OCI-LY1 (cell line): ENCODE data around the gene MRPL39.

ENCODE experiments used
- H2AFZ ChIP-seq: fragments of 200-600 bp; sonication (generic), shearing (Covaris generic); 2 replicates; pipeline ENCODE4 v1.6.0; 2014; ENCODE audit warnings: antibody characterized with exemption, mild to moderate bottlenecking, low read length
- H3F3A ChIP-seq: fragments of 200-600 bp; sonication (generic), shearing (Covaris generic); 2 replicates; pipeline ENCODE4 v1.6.0; 2014; ENCODE audit warnings: mild to moderate bottlenecking, antibody characterized with exemption, low read length, moderate library complexity; ENCODE audit not compliant: insufficient read depth
- H3K27ac ChIP-seq: fragments of 200-600 bp; sonication (generic); 2 replicates; pipeline ENCODE4 v1.5.1; 2014; ENCODE audit warnings: low read length, mixed run types, mild to moderate bottlenecking, low read depth; ENCODE audit not compliant: poor library complexity, severe bottlenecking
- H3K27me3 ChIP-seq: fragments of 200-600 bp; sonication (generic); 2 replicates; pipeline ENCODE4 v1.6.0; 2014; ENCODE audit warnings: antibody characterized with exemption, mild to moderate bottlenecking, low read length, moderate library complexity; ENCODE audit not compliant: insufficient read depth
- H3K36me3 ChIP-seq: fragments of 200-600 bp; sonication (generic); 2 replicates; pipeline ENCODE4 v1.6.1; 2014; ENCODE audit warnings: mild to moderate bottlenecking, antibody characterized with exemption, low read length, moderate library complexity, mixed read lengths; ENCODE audit not compliant: insufficient read depth
- H3K4me1 ChIP-seq: fragments of 200-600 bp; sonication (generic); 2 replicates; pipeline ENCODE4 v1.5.1; 2014; ENCODE audit warnings: mild to moderate bottlenecking, low read length, moderate library complexity; ENCODE audit not compliant: insufficient read depth, severe bottlenecking
- H3K4me2 ChIP-seq: fragments of 200-600 bp; sonication (generic), shearing (Covaris generic); 2 replicates; pipeline ENCODE4 v1.6.1; 2014; ENCODE audit warnings: low read length
- H3K4me3 ChIP-seq: fragments of 200-600 bp; sonication (generic); 2 replicates; pipeline ENCODE4 v1.5.1; 2014; ENCODE audit warnings: low read length, low read depth, mild to moderate bottlenecking, mixed read lengths; ENCODE audit not compliant: poor library complexity, severe bottlenecking
- H3K79me2 ChIP-seq: fragments of 200-600 bp; shearing (Covaris generic); 2 replicates; pipeline ENCODE4 v1.6.1; 2016; ENCODE audit warnings: mixed run types, low read length, mixed read lengths; ENCODE audit not compliant: insufficient read depth
- H3K9ac ChIP-seq: fragments of 200-600 bp; sonication (generic), shearing (Covaris generic); 2 replicates; pipeline ENCODE4 v1.6.1; 2014; ENCODE audit warnings: mild to moderate bottlenecking, low read length, mixed read lengths
- H3K9me2 ChIP-seq: fragments of 200-600 bp; sonication (generic), shearing (Covaris generic); 2 replicates; pipeline ENCODE4 v1.6.1; 2014; ENCODE audit warnings: low read depth, mild to moderate bottlenecking, low read length, mixed read lengths
- H3K9me3 ChIP-seq: fragments of 200-600 bp; shearing (Covaris generic); 2 replicates; pipeline ENCODE4 v1.6.1; 2014; ENCODE audit warnings: low read length, mixed read lengths
- H4K20me1 ChIP-seq: fragments of 200-600 bp; sonication (generic), shearing (Covaris generic); 2 replicates; pipeline ENCODE4 v1.6.0; 2016; ENCODE audit warnings: mild to moderate bottlenecking, low read length; ENCODE audit not compliant: insufficient read depth
- CTCF ChIP-seq: fragments of 200-600 bp; sonication (generic), shearing (Covaris generic); IDR thresholded peaks from 2 replicates; pipeline ENCODE4 v1.5.1; 2017; ENCODE audit warnings: mild to moderate bottlenecking, antibody characterized with exemption, low read length, moderate library complexity, mixed read lengths
- EZH2 ChIP-seq: fragments of 200-600 bp; sonication (generic), shearing (Covaris generic); IDR thresholded peaks from 2 replicates; pipeline ENCODE4 v1.8.0; 2017; ENCODE audit warnings: borderline replicate concordance, mixed run types, mild to moderate bottlenecking, antibody characterized with exemption, low read length, moderate library complexity, mixed read lengths

MRPL39 gene

GRCh38 chr21:25535849-25536248 is 71.4 kb downstream of the MRPL39 start:
- H3K27me3 ChIP-seq: no peaks in the 10 kb centered on the region
- no peak overlapping the region for H3K9ac ChIP-seq
- no peak overlapping the region for H2AFZ ChIP-seq
- H3K9me3 ChIP-seq: peaks cover 4% of the 10 kb centered on the region; the same call in 1 of the 2 replicates
- H3F3A ChIP-seq: no peaks in the 10 kb centered on the region
- H3K4me1 ChIP-seq: no peaks in the 10 kb centered on the region
- TF ChIP-seq EZH2 (no peak), CTCF (no peak)
- H3K9me2 ChIP-seq: no peaks in the 10 kb centered on the region
- H3K4me2 ChIP-seq: no peak overlapping the region
- no peaks in the 10 kb centered on the region for H3K79me2 ChIP-seq
- H3K4me3 ChIP-seq: no peak overlapping the region
- no peak overlapping the region for H3K27ac ChIP-seq
- H4K20me1 ChIP-seq: no peaks in the 10 kb centered on the region
- no peaks in the 10 kb centered on the region for H3K36me3 ChIP-seq
